Renal cortical epithelial cell (primary cell): Measurements from ENCODE around the gene CAPSL. TPM values are rescaled to one million over a fixed set of nuclear protein-coding genes. Genes with fewer than 3 reads are reported as not detected.
"Not testable (repeated sequence)": the region's sequence is repeated elsewhere in the genome, so short reads cannot be mapped to it uniquely, and the experiment has no call there.

Experiments used
- DNase-seq: peaks from one replicate; pipeline ENCODE4 v3.0.0-alpha.2; 2011; ENCODE audit warnings: low read depth
- total RNA-seq: library from RNA; depleted of rRNA; stranded (reverse); fragments of >200 nt; gene quantifications from 2 replicates; pipeline ENCODE4 v1.2.3, GENCODE V29; 2014

Gene CAPSL
- total RNA-seq = not detected in 2 replicates

DNA sequence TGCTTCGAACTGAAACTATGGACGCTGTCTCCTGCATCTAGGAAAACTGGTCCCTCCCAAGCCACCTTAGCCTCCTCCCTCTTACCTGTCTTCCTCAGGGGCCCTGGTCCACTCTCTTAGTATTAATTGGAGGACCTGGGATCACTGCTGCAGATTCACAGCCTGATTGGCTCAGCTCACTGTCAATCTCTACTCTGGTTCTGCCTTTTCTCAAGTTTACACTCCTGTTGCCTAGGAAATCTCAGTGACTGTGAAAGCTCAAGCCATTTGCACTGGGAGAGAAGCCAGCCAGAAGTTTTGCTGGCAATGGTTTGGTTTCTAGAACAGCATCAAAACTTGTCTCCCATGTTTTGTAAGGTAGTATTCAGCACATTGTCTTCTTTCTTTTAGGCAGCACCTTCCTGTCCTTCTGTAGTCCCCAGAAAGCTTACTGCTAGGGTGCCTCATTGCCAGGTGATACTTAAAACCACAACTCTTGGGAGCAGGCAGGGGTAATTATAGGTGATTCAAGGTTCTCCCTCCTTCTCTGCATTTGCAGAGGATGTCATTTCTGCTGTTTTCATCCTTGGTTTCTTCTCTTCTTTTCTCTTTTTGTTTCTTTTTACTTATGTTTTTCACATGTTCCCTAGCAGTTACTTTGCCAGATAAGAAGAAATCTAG lies at the start of gene CAPSL:
Gene CAPSL, minus strand, starts transcription at position 55 of the 660 bp plus-strand sequence. CDS start 17,502 bp downstream, outside the sequence.
- DNase-seq = peak; percentile 93

DNA sequence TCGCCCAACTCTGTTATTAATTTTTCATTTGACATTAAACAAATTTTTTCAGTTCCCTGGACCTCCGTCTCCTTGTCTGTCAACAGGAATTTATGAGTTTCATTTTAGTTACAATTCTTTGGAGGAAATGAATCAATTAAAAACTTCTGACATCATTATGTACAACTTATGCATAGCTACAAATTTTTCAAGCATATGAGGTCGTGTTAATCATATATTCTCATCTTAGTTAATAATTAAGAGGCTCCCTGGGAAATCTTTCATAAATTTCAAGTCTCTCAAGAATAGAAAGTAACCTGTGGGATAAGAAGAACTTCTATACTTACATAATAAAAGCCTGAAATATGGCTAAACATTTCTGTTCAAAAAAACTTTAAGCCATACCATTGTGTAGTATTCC lies 49.4 kb upstream of the CAPSL start:
- peak; percentile 61 for DNase-seq

GRCh38 chr5:35979715-35980114 lies 41.3 kb upstream of the CAPSL start:
- no peak for DNase-seq

DNA sequence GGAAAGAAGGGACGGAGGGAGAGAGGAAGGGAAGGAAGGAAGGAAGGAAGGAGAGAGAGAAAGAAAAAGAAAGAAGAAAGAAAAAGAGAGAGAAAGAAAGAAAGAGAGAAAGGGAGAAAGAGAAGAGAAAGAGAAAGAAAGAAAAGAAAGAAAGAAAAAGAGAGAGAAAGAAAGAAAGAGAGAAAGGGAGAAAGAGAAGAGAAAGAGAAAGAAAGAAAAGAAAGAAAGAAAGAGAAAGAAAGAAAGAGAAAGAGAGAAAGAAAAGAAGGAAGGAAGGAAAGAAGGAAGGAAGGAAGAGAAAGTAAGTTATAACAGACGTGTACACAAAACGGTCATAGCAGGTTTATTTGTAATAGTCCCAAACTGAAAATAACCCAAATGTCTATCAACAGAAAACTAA lies 38.4 kb upstream of the CAPSL start:
- DNase-seq = not testable (repeated sequence)

GRCh38 chr5:35974570-35974969 lies 36.1 kb upstream of the CAPSL start:
- no peak for DNase-seq

DNA sequence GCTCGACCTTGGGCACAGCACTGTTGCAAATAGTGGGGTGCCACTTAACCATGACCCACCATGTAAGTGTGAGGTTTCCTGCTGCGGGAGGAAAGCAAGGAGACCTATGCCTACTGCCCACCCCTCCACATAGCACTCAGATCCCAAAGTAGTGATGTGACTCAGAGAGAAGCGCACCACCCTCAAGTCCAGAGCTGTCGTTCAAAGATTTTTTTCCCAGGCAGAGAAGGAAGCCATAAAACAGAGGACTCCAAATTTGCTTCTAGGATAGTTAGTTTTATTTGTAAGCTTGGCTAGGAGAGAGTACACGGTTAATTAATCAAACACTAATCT lies 33.4 kb upstream of the CAPSL start:
- no peak for DNase-seq

DNA sequence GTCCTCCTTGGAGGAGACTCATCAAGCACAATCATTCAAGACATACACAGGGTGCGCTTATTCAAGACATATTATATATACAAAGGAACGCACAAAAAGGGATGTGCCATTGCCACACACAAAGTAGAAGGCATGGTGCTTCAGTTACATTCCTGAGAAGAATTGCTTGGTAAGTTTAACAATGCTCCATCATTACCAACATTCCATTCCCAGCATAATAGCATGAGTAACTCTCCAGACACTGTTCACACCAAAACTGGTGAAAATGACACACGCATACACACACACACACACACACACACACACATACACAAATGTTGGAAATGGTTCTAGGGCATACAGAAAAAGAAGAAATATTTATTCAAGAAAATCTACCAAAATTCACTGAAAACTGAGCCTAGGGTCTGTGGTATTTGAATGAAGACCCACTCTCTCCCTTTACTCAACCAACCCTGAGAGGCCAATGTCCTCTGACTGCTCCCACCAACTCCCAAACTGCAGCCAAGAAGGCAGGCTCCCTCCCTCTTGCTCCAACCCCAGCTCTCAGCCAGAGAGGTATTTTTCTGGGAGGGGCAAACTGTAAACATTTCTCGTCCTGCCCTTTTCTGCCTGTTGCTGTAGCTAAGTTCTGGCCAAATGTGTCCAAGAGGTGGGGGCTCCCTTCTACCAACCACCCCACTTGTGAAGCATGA lies 32.9 kb upstream of the CAPSL start:
- peak; percentile 87 for DNase-seq

DNA sequence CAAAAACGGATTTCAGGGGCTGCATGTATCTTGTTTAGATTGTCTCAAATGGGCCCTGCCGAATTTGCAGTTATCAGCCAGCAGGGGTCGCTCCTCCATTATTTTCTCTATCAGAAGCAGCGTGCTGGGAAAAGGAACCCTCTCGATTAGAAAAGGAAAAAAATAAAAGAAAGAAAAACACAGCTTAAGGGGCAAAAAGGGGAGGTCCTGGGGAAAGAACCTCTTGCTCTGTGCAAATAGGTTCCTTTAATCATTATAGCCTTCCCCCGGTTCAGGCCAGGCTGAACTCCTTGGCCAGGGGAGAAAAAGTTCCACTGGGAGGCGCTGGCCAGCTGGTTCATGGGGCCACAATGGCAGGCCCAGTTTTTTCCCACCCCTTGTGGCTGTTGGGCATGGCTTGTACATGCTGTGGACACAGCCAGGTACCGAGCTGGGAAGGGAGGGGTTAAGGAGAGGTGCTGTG lies 25.0 kb upstream of the CAPSL start:
- no peak for DNase-seq

GRCh38 chr5:35960328-35960727 lies 21.9 kb upstream of the CAPSL start:
- no peak for DNase-seq

DNA sequence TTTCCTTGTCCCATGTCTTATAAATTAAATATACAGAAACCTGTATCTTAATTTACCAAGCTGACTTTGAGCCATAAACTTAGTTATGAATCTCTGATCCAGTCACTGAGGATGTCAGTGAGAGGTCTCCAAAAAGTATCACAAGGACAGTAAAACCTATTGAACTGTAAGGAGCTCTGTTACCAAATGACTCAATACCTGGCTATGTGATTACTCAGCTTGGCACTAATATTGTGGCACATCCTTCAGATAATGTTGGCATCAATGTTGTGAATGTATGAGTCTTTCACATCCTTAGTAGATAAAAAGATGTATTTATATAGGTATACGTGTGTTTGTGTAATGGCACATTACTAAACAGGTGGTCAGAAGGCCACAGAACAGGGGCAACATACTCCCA lies 18.0 kb upstream of the CAPSL start:
- DNase-seq = peak; percentile 60

- DNase-seq = no peak
Observed at GRCh38 chr5:35954175-35954574, 15.8 kb upstream of the CAPSL start.

DNA sequence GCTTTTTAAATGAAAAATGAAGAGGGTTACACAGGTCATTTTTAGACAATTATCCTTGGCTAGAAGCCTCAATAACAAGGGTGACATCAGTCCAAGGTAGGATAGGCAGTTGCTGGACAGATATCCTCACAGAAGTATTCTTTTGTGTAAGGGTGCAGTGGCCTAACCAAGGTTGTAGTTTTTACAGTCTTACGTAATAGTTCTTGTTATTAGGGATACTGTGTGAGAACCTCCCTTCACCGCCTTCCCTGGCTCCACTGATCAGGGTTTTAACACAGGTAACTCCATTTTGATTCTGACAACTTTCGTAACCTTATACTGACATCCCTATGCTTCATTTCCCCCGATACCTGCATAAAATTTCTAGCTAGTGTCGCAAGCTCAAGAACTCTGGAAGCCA lies 8.7 kb upstream of the CAPSL start:
- DNase-seq = no peak

DNA sequence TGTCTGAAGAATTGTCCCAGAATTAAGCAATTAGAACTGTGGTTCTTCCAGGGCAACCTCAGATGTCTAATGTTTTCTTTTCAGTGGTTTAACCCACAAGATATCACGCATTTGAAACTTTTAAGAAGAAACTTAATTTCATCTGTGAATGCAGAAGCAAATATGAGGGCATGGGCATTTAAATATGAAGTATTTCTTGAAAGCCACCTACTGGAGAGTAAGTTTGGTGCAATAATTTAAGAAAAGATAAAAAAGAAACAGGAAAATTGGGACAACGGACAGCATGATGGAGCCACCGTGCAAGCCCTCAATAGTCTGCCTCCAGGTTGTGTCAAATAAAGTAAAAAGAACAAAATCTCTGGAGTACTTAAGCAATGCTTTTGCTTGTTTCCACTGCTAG lies 1.2 kb upstream of the CAPSL start:
- DNase-seq = no peak

GRCh38 chr5:35926389-35927051 lies 11.9 kb downstream of the CAPSL start:
- DNase-seq = peak; percentile 29

DNA sequence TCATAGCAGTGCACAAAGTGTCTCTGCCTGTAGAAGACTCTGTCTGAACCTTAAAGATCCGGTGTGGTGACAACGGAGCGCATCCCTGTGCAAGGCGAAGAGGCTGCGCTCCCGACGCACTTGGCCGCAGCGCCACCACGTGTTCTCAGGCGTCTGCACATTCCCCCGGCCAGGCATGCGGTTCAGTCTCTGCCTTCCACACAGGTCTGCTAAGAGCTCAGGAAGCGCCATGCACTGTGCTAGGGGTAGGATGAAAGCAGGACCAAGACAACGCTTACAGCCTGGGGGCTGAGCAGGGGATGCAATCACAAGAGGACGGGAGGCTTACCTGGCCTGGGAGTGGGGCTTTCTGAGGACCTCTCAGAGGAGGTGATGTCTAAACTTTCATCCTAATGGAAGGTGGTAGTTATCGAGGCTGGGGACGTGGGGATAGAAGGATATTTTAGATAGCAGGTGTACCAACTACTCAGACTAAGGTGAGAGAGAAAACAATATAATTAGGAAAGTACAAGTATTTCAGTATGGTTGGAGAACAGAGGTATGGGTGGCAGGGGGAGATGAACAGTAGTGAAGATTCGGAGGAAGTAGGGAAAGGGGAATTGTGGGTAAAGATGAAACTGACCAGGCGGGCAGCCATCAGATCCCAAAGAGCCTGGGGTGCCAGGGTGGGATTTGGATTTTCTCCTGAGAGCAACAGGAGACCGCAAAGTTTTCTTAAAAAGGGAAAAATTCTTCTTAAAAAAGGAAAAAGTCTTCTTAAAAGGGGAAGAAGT lies 13.3 kb downstream of the CAPSL start:
- DNase-seq = peak; percentile 19

GRCh38 chr5:35924122-35924949 lies 14.1 kb downstream of the CAPSL start:
- DNase-seq = peak; percentile 54

GRCh38 chr5:35922468-35922867 lies 16.0 kb downstream of the CAPSL start:
- no peak for DNase-seq

DNA sequence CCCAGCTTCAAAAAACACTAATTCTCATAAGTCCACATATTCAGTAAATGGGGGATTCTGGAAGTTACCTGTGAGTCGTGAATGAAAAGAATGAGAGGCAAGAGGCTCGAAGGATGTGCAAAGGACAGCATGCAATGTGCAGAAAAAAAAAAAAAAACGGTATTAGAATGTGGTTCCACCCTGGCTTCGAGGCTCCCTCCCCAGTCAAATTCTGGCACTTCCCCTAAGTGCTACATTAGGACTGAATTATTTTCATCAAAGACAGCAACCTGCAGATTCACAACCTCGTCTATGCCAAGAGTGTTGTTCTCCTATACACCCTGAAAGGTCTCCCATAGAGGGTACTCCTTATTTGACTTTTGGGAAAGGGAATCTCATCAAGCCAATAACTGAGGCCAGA lies 16.5 kb downstream of the CAPSL start:
- DNase-seq = no peak

- no peak for DNase-seq
Observed at GRCh38 chr5:35920890-35921289, 17.5 kb downstream of the CAPSL start.

- DNase-seq = peak; percentile 66
Observed at GRCh38 chr5:35919191-35919590, 19.2 kb downstream of the CAPSL start.

DNA sequence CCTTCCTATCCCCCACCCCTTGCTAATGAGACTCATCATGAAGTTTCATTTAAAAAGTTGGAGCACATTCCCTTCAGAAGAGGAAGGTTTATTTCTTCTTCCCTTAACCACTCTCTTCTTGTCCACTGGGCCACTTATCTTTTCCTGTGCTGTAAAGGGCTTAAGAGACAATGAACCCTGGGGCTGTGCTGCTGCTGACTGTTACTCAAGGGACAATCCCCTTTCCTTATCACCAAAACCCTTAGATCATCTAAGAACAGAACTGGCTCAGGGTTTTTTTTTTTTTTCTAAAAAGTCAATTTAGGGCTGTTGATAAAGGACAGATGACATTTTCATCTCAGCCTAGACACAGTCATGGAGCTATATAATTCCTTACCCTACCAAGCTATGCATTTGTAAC lies 29.6 kb downstream of the CAPSL start:
- DNase-seq = no peak
